OCI-LY7 (cell line): ENCODE results near the gene KCNH6.

Experiments used
- CTCF ChIP-seq: fragments of 200-600 bp; sonication (generic); conservative IDR thresholded peaks from 2 replicates; pipeline ENCODE4 v1.5.1; 2014; ENCODE audit warnings: mild to moderate bottlenecking, antibody characterized with exemption, low read length, moderate library complexity, mixed read lengths
- EZH2phosphoT487 ChIP-seq: fragments of 200-600 bp; sonication (generic); IDR thresholded peaks from 2 replicates; pipeline ENCODE4 v1.6.1; 2018; ENCODE audit warnings: low read depth, borderline replicate concordance, mild to moderate bottlenecking, mixed run types, antibody characterized with exemption, low read length, moderate library complexity, mixed read lengths

GRCh38 chr17:63490329-63490728 lies 32.8 kb upstream of the KCNH6 start:
- no peak for TF ChIP-seq CTCF
- no peak for TF ChIP-seq EZH2phosphoT487
